Testis (tissue), 2 donors: Measurements from ENCODE around the gene LYSMD3.

Source experiments
- POLR2A ChIP-seq: fragments of 450-650 bp; IDR thresholded peaks from one replicate; pipeline ENCODE4 v1.6.1; 2017; ENCODE audit warnings: antibody characterized with exemption, mild to moderate bottlenecking, moderate library complexity
- TF ChIP-seq, protein P1 (sequence below), 3 experiments: fragments of 450-650 bp in 2 of 3; fragments of 200-600 bp in 1 of 3; sonication (generic) in 1 of 3; IDR thresholded peaks; one replicate each; pipeline ENCODE4 v1.5.1; 2016 to 2019; ENCODE audit warnings: antibody characterized with exemption in 3 of 3, mild to moderate bottlenecking in 2 of 3, moderate library complexity in 1 of 3

DNA sequence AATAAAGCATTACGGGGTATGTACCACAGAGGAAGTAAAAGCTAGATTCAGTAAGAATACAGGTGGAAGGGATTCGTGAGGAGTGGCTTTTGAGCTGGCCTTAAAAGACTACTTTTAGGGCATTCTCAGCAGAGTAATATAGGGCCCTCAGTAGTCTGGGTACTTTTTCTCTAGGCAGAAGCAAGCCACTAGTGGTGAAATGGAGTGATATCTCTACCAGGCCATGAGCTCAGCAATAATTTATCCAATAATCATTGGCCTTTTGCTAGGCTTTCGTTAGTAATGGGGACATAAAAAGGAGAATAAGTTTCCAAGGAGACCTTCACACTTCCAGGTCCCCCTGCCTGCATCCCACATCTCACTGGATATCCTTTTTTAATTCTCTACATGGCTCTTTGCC, 53.0 kb downstream of the LYSMD3 start:
- TF ChIP-seq POLR2A: no peak
- TF ChIP-seq, protein P1, sequence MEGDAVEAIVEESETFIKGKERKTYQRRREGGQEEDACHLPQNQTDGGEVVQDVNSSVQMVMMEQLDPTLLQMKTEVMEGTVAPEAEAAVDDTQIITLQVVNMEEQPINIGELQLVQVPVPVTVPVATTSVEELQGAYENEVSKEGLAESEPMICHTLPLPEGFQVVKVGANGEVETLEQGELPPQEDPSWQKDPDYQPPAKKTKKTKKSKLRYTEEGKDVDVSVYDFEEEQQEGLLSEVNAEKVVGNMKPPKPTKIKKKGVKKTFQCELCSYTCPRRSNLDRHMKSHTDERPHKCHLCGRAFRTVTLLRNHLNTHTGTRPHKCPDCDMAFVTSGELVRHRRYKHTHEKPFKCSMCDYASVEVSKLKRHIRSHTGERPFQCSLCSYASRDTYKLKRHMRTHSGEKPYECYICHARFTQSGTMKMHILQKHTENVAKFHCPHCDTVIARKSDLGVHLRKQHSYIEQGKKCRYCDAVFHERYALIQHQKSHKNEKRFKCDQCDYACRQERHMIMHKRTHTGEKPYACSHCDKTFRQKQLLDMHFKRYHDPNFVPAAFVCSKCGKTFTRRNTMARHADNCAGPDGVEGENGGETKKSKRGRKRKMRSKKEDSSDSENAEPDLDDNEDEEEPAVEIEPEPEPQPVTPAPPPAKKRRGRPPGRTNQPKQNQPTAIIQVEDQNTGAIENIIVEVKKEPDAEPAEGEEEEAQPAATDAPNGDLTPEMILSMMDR (IDR thresholded peaks at IDR 0.05): no peak
